HG02840 (cell line): Measurements from ENCODE around the gene ARHGEF6.
"Not testable (repeated sequence)": the region's sequence is repeated elsewhere in the genome, so short reads cannot be mapped to it uniquely, and the experiment has no call there.

ENCODE experiments used
- ATAC-seq: cut with Tn5 transposase; IDR thresholded peaks from one replicate; pipeline ENCODE4 v1.9.1; 2021; ENCODE audit warnings: mild to moderate bottlenecking, moderate library complexity, moderate number of reproducible peaks; ENCODE audit not compliant: unreplicated experiment, low FRiP score

The ARHGEF6 gene

DNA sequence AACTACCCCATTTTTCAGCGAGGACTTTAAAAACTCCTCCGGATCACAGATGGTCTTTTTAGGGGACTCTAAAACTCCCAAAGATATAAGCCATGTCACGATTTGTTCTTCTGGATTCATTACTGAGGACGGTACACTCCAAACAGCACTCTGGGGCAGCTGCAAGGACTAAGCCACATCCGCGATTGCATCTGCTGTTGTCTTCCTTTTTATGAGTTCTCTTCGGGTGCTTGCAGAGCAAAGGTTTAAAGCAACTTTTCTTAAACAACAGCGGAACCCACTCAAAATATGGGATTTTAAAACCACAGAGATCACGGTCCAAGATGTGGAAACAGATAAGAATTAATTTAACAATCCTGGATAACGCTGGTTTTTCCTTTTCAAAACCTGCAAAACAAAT, at the start of gene ARHGEF6:
Gene ARHGEF6 (minus strand): TSS at position 170 of the 400 bp plus-strand sequence. CDS start 50 bp downstream, at position 120.
- no peak for ATAC-seq

GRCh38 chrX:136829413-136829812, 48.7 kb upstream of the ARHGEF6 start:
- ATAC-seq: no peak

GRCh38 chrX:136828830-136829229, 48.1 kb upstream of the ARHGEF6 start:
- no peak for ATAC-seq

- no peak for ATAC-seq
Measured at GRCh38 chrX:136827026-136827425, 46.3 kb upstream of the ARHGEF6 start.

GRCh38 chrX:136825771-136826170, 45.0 kb upstream of the ARHGEF6 start:
- no peak for ATAC-seq

DNA sequence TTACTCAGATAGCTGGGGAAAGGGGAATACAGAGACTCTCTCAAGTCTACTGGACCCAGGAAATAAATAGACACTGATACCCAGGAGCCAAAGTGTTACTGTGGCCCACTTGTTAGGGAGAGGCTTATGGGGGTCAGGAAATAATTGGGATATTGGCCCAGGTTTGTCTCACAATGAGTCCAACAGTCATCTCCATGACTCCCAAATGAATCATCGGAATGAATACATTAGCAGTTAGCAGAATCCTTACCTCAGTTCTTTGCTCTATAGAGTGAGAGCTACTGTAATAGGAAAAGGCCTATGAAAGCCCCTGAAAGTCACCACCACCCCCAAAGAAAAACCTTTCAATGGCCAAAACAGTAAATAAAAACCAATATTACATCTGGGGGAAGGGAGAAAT, 42.4 kb upstream of the ARHGEF6 start:
- ATAC-seq: no peak

DNA sequence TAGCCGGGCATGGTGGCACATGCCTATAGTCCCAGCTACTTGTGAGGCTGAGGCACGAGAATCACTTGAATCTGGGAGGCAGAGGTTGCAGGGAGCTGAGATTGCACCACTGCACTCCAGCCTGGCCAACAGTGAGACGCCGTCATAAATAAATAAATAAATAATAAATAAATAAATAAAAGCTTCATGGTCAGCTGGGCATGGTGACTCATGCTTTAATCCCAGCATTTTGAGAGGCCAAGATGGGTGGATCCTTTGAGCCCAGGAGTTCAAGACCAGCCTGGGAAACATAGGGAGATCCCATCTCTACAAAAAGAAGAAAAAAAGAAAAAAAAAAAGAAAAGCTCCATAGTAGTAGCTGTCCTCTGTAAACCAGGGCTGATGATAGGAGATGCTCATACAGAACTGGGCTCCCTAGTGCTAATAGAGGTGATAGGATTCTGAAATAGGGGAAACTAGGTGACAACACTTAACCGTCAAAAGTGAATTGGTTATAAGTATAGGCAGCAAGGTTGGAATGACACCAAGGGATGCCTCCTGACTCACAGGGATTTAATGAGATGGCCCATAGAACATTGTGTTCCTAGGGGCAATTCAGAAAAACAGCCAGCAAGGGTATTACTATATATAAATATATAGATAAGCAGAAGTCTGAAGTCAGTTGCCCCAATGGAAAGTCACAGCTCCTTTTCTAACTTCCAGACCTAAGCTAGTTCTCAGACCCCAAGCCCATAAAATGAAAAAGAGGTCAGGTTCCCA, 41.8 kb upstream of the ARHGEF6 start:
- no peak for ATAC-seq

- ATAC-seq: not testable (repeated sequence)
Measured at GRCh38 chrX:136819756-136820155, 39.0 kb upstream of the ARHGEF6 start.

- no peak for ATAC-seq
Measured at GRCh38 chrX:136819031-136819703, 38.4 kb upstream of the ARHGEF6 start.

GRCh38 chrX:136816975-136817374, 36.2 kb upstream of the ARHGEF6 start:
- no peak for ATAC-seq

DNA sequence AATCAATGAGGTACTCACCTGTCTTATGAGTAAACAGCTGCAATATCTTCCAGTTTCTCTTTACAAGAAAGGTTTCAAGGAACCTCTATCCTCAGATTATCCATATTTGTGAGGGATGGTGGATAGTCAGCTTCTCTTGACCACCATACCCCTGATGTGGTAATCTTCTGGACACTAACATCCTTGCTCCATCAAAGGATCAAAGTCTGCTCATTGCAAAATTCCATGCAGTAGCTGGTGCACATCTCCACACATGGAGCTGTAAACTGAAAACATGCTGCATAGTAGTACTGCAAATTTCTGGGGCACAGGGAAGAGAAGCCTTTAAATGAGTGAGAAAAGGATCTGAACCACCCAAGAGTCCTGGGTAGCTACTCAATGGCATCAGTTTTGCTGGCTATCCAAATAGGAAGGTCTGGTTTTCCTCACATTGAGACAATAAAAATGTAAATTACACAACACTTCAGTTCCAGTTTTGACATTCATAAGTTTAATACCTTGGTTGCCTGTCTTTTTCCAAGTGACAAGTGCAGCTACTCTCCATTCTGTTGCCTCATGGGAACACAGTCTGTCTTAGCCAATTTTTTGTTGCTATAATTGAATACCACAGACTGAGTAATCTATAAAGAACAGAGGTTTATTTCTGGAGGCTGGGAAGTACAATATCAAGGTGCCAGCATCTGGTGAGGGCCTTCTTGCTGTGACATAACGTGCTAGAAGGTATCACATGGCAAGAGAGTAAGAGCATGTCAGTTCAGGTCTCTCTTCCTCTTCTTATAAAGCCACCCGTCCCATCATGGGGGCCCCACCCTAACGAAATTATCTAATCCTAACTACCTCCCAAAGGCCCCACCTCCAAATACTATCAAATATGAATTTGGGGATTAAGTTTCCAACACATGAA, 34.4 kb upstream of the ARHGEF6 start:
- no peak for ATAC-seq

DNA sequence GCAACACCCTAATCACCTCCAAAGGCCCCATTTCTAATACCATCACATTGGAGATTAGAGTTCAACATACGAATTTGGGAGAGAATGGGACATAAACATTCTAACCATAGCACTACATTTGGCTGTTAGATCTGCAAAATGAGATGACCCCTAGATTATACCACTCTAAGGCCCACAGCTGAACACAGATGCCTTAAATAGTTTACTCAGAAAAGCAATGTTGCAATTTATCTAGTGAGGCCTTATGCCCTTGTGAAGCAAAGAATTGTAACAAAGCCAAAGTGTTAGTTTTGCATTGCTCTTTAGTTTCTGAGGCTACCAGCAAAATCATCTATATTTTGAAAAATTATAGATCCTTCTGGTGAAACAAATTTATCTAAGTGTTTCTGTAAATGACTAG, 31.6 kb upstream of the ARHGEF6 start:
- ATAC-seq: no peak

GRCh38 chrX:136810493-136810892, 29.8 kb upstream of the ARHGEF6 start:
- ATAC-seq: no peak

DNA sequence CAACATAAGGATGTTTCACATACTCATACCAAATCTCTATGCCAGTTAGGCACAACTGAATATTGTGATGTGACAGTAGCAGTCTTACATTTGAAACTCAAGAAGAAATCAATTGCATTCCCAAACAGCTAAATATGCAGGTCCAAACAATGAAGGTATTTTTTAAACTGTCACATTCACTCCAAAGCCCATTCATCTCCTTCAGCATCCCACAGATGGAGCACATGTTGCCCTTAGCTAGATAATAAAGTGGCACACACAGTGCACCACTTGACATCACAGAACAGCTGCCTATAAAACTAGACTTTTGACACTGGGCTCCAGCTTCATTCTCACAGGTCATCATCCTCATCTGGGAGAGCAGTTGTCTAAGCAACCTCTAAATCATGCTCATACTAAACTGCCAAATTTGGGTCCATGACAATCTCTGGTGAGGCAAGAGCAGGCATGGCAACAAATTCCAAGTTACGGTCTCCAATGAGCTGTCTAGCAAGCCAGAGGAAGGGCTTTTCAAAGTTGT, 26.2 kb upstream of the ARHGEF6 start:
- no peak for ATAC-seq

DNA sequence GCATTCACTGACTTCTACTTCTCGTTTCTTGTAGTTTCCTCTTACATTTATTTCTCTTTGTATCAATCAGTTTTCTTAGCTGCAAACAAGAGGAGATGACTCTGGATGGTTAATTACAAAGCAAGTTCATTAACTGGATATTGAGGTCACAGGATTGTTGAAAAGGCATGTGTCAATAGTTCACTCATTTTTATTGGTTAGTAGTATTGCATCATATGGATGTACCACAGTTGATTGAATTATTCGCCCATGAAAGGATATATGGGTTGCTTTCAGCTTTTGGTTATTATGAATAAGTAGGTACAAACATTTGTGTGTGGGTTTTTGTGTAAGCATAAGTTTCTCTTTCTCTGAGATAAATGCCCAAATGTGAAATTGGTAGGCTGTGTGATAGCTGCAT, 21.8 kb upstream of the ARHGEF6 start:
- no peak for ATAC-seq

DNA sequence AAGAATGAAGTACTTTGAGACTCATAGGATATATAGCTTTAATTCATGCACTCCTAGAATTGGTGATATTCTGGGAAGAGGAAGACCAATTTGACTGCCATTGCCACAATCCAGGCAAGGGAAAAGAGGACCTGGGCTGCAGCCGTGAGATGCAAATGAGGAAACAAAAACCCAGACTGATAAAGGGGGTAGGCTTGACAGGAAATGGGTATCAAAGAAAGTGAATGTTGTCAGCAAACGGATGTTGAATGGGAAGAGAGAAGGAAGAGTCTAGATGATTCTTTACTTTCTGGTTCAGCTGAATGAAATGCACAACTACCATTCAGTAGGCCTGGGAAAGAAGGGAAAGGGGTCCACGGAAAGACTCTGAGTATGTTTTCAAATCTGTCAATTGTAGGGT, 17.1 kb upstream of the ARHGEF6 start:
- ATAC-seq: no peak

- not testable (repeated sequence) for ATAC-seq
Measured at GRCh38 chrX:136795132-136795531, 14.4 kb upstream of the ARHGEF6 start.

GRCh38 chrX:136794660-136795059, 13.9 kb upstream of the ARHGEF6 start:
- not testable (repeated sequence) for ATAC-seq

DNA sequence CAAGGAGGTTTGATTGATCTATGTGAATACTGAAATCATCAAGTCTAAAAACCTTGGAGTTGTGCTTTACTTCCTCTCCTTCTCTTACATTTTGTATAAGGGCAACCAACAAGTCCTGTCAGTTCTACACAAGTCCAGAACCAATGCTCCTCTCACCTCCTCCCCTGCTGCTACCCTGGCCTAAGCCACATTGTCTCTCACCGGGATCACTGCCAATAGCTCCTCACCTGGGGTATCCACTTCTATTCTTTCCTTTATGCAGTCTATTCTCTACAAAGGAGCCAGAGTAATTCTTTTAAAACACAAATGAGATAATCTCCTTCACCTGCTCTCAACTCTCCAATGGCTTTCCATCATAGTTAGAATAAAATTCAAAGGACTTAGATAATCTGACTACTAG, 13.3 kb upstream of the ARHGEF6 start:
- no peak for ATAC-seq

GRCh38 chrX:136789856-136790255, 9.1 kb upstream of the ARHGEF6 start:
- no peak for ATAC-seq

- no peak for ATAC-seq
Measured at GRCh38 chrX:136784231-136784630, 3.5 kb upstream of the ARHGEF6 start.
